HepG2 (cell line): ENCODE data around the gene CACNG4. TPM values are rescaled to one million over a fixed set of nuclear protein-coding genes. Genes with fewer than 3 reads are reported as not detected.

ENCODE experiments used
- ATAC-seq: fragments of 200-7000 bp; cut with Tn5 transposase; 3 replicates; pipeline ENCODE4 v1.9.1; 2020; ENCODE audit warnings: mild to moderate bottlenecking, moderate library complexity
- BruUV-seq: library from RNA; stranded (reverse); fragments of 400-500 nt; replicated peaks from 2 replicates; lab custom pipeline; 2021; lab: Mats Ljungman, UMichigan
- CTCF ChIA-PET: fragments of 300-600 bp; formaldehyde crosslinking; extraction: SDS; loops from one replicate; lab custom pipeline; 2021; ENCODE audit warnings: low total read pairs, inconsistent platforms, low intra/inter-chr PET ratio; lab: Yijun Ruan, JAX
- POLR2A ChIA-PET: fragments of 350-600 bp; sonication (Branson Sonifier 250); formaldehyde crosslinking; loops from one replicate; lab custom pipeline; 2020; ENCODE audit warnings: antibody characterized with exemption, inconsistent platforms; lab: Yijun Ruan, JAX
- DNase-seq: peaks from one replicate; pipeline ENCODE4 v3.0.0-alpha.2; 2015; ENCODE audit warnings: low spot score
- FAIRE-seq: peaks from 3 replicates; lab custom pipeline; 2011; peaks lifted over from hg19 to GRCh38; lab: Jason Lieb, UNC
- H2AFZ ChIP-seq: one replicate; pipeline ENCODE4 v1.6.1; 2011; ENCODE audit warnings: low read length, inconsistent platforms
- H3K27ac ChIP-seq: fragments of 300-600 bp; 3 replicates; pipeline ENCODE4 v1.8.0; 2011; ENCODE audit warnings: mixed run types, mild to moderate bottlenecking, mixed read lengths, low read length, inconsistent platforms; ENCODE audit not compliant: insufficient read depth; ENCODE audit errors: extremely low read length
- H3K27me3 ChIP-seq, 2 experiments: fragments of 200-600 bp in 1 of 2; 2 replicates in 1 of 2; 3 replicates in 1 of 2; pipeline versions ENCODE4 v1.6.0 to v1.8.0; 2011; ENCODE audit warnings: low read length in 2 of 2, mild to moderate bottlenecking in 2 of 2, moderate library complexity in 2 of 2, inconsistent platforms in 1 of 2; ENCODE audit not compliant: insufficient read depth in 2 of 2, control insufficient read depth in 1 of 2
- H3K36me3 ChIP-seq, 2 experiments: fragments of 200-600 bp in 1 of 2; replicated peaks in 1 of 2; 2 replicates in 1 of 2; 3 replicates in 1 of 2; pipeline versions ENCODE4 v1.5.1 to v1.8.0; 2011; ENCODE audit warnings: low read length in 2 of 2, inconsistent platforms in 1 of 2; ENCODE audit not compliant: insufficient read depth in 2 of 2, control insufficient read depth in 1 of 2
- H3K4me1 ChIP-seq: 2 replicates; pipeline ENCODE4 v1.5.1; 2012; ENCODE audit warnings: low read length, inconsistent platforms; ENCODE audit not compliant: insufficient read depth
- H3K4me2 ChIP-seq: 2 replicates; pipeline ENCODE4 v1.6.0; 2011; ENCODE audit warnings: low read depth, low read length, inconsistent platforms
- H3K4me3 ChIP-seq, 3 experiments: fragments of 200-600 bp in 1 of 3; sonication (generic), shearing (Covaris generic) in 1 of 3; replicated peaks in 1 of 3; 2 replicates each; pipeline ENCODE4 v1.5.1; 2011 to 2016; ENCODE audit warnings: low read length in 3 of 3, inconsistent platforms in 2 of 3, low read depth in 2 of 3, mild to moderate bottlenecking in 2 of 3, control low read depth in 1 of 3, mixed read lengths in 1 of 3; ENCODE audit not compliant: insufficient read depth in 1 of 3
- H3K79me2 ChIP-seq: one replicate; pipeline ENCODE4 v1.6.1; 2011; ENCODE audit warnings: low read length, inconsistent platforms; ENCODE audit not compliant: insufficient read depth
- H3K9ac ChIP-seq: 2 replicates; pipeline ENCODE4 v1.6.0; 2011; ENCODE audit warnings: mild to moderate bottlenecking, low read depth, low read length, inconsistent platforms; ENCODE audit not compliant: insufficient read depth
- H3K9me3 ChIP-seq: 2 replicates; pipeline ENCODE4 v1.5.1; 2012; ENCODE audit warnings: mild to moderate bottlenecking, low read length
- H4K20me1 ChIP-seq: 2 replicates; pipeline ENCODE4 v1.6.0; 2011; ENCODE audit warnings: inconsistent platforms, mild to moderate bottlenecking, low read length, moderate library complexity; ENCODE audit not compliant: insufficient read depth
- BRCA1 ChIP-seq: sonication (generic); formaldehyde crosslinking; IDR thresholded peaks from 2 replicates; pipeline ENCODE4 v1.4.0; 2020; ENCODE audit warnings: missing genetic modification reagents
- HNRNPK ChIP-seq: fragments of 200-400 bp; formaldehyde crosslinking; IDR thresholded peaks from 2 replicates; pipeline ENCODE4 v1.6.1; 2018; ENCODE audit warnings: low read length, low read depth, moderate library complexity, mild to moderate bottlenecking; ENCODE audit not compliant: poor library complexity, severe bottlenecking
- KMT2B ChIP-seq: IDR thresholded peaks from 2 replicates; pipeline ENCODE4 v1.6.1; 2016; ENCODE audit warnings: missing genetic modification reagents, missing compliant biosample characterization
- NCOA5 ChIP-seq: sonication (generic); formaldehyde crosslinking; IDR thresholded peaks from 2 replicates; pipeline ENCODE4 v1.4.0; 2020; ENCODE audit warnings: missing genetic modification reagents
- PITX1 ChIP-seq: sonication (generic); formaldehyde crosslinking; IDR thresholded peaks from 2 replicates; pipeline ENCODE4 v1.5.1; 2020; ENCODE audit warnings: mild to moderate bottlenecking, missing genetic modification reagents
- SRSF4 ChIP-seq: fragments of 200-400 bp; formaldehyde crosslinking; IDR thresholded peaks from one replicate; pipeline ENCODE4 v1.6.1; 2018; ENCODE audit warnings: mild to moderate bottlenecking, low read depth, low read length, moderate library complexity; ENCODE audit not compliant: poor library complexity, severe bottlenecking
- SYNCRIP ChIP-seq: fragments of 200-400 bp; formaldehyde crosslinking; IDR thresholded peaks from 2 replicates; pipeline ENCODE4 v1.6.1; 2018; ENCODE audit warnings: mild to moderate bottlenecking, low read depth, low read length; ENCODE audit not compliant: insufficient read depth
- THRA ChIP-seq: sonication (generic); formaldehyde crosslinking; IDR thresholded peaks from 2 replicates; pipeline ENCODE4 v1.4.0; 2020; ENCODE audit warnings: missing genetic modification reagents, borderline replicate concordance
- ZBTB42 ChIP-seq: sonication (generic); formaldehyde crosslinking; IDR thresholded peaks from 2 replicates; pipeline ENCODE4 v1.5.0; 2020; ENCODE audit warnings: mild to moderate bottlenecking, missing genetic modification reagents
- ZNF329 ChIP-seq: sonication (generic); formaldehyde crosslinking; IDR thresholded peaks from 2 replicates; pipeline ENCODE4 v1.9.0; 2021; ENCODE audit warnings: low read depth, mild to moderate bottlenecking, missing genetic modification reagents
- ZNF567 ChIP-seq: sonication (generic); formaldehyde crosslinking; IDR thresholded peaks from 2 replicates; pipeline ENCODE4 v1.8.1; 2023; ENCODE audit warnings: mild to moderate bottlenecking, missing genetic modification reagents, borderline replicate concordance
- ZNF577 ChIP-seq: sonication (generic); formaldehyde crosslinking; IDR thresholded peaks from 2 replicates; pipeline ENCODE4 v1.4.0; 2020; ENCODE audit warnings: mild to moderate bottlenecking, low read depth, missing genetic modification reagents, borderline replicate concordance
- WGBS: methylation state at CpG from one replicate; pipeline ENCODE4 v1.1.6; 2017; ENCODE audit warnings: low lambda C conversion rate; 5-methylcytosine and 5-hydroxymethylcytosine counted together
- in situ Hi-C: cut with HindIII; loops from 2 replicates; pipeline ENCODE4 v1.10.0; 2017; ENCODE audit warnings: low pct_unique_long_range_greater_than_20kb; ENCODE audit not compliant: extremely low pct_ligation_motif_present
- intact Hi-C: fragments of 100-400 bp; cut with micrococcal nuclease; formaldehyde crosslinking; loops from one replicate; pipeline ENCODE4 v1.10.0; 2022; ENCODE audit not compliant: unreplicated experiment
- polyA plus RNA-seq, 8 experiments: library from polyadenylated mRNA; depleted of rRNA in 3 of 8; stranded (reverse) in 7 of 8; unstranded in 1 of 8; fragments of >200 nt; fragmentation: Illumina TruSeq in 4 of 8; extraction: Trizol in 4 of 8; gene quantifications; 2 replicates each; pipeline versions ENCODE4 v1.2.1 to v1.2.3, GENCODE V29; 2011 to 2016; ENCODE audit warnings: low read depth in 4 of 8, missing spikeins in 1 of 8, mixed read lengths in 1 of 8; ENCODE audit not compliant: insufficient read depth in 1 of 8
- total RNA-seq, 5 experiments: library from RNA; depleted of rRNA; stranded (reverse); fragments of >200 nt; fragmentation: Illumina TruSeq; extraction: Trizol; gene quantifications; 2 replicates each; pipeline ENCODE4 v1.2.3, GENCODE V29; 2016; ENCODE audit warnings: low read depth in 1 of 5

Gene CACNG4
- total and polyA plus RNA-seq, 2 of the 13 experiments (the other 11 are each of a cell fraction or from before 2014, with no cell fraction given) = 0.09 TPM

DNA sequence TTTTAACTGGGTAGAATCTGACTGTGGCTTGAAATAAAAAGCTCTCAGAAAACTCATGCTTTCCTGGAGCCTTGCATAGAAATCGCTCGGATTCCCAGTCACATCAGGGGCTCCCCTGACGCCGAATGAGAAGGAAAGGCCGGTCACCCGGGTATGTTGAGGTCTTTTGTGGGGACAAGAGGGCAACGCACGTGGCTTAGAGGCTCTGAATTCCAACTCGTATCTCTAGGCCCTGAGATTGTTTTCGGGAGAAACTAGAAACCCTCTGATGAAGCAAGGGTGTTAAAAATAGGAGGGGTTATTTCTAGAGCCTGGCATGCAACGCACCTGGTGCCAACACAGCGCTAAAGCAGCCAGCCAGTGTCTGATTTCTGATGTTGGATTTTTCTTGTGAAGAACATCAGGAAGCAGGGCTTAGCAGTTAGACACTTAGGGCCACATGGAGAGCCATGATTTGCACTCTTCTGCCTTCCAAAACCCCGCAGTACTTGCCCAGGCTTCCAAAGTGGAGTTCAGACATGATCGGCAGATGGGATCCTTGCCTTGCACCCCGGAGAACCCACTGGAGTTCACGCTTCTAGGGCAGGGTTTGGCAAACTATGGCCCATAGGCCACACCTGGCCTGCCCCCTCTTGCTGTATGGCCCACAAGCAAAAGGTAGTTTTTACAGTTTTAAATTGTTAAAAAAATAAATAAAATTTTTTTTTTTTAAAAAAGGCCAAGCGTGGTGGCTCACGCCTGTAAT is 92.4 kb downstream of the CACNG4 start:
- no TSS peak for BruUV-seq
- DNase-seq (no peak), FAIRE-seq (no peak), ATAC-seq (no peak)
- no peaks in the 10 kb centered on the region for H3K4me1 ChIP-seq
- no peak overlapping the region for H3K27ac ChIP-seq
- H2AFZ ChIP-seq = no peak overlapping the region
- WGBS = 61% methylated on average over 18 of the region's 18 CpGs
- H3K27me3 ChIP-seq = peaks cover 5 to 25% of the 10 kb centered on the region in 2 experiments; a peak in 3 of 5 replicates
- in situ Hi-C loops (no loop called here), intact Hi-C loops (no loop called here)
- H3K4me3 ChIP-seq = no peak overlapping the region
- TF ChIP-seq PITX1 (no peak), ZNF577 (CRISPR knock-in tag) (no peak), BRCA1 (CRISPR knock-in tag) (no peak), KMT2B (CRISPR knock-in tag) (no peak), SYNCRIP (no peak), ZNF329 (CRISPR knock-in tag) (no peak), ZNF567 (CRISPR knock-in tag) (no peak), HNRNPK (no peak), NCOA5 (CRISPR knock-in tag) (no peak), ZBTB42 (CRISPR knock-in tag) (no peak), THRA (CRISPR knock-in tag) (no peak), SRSF4 (no peak)
- no peak overlapping the region for H3K9ac ChIP-seq
- no peaks in the 10 kb centered on the region for H3K36me3 ChIP-seq
- H3K9me3 ChIP-seq = no peaks in the 10 kb centered on the region
- CTCF ChIA-PET = no interaction called here
- H3K4me2 ChIP-seq = no peak overlapping the region
- POLR2A ChIA-PET = no interaction called here
- no peaks in the 10 kb centered on the region for H4K20me1 ChIP-seq
- H3K79me2 ChIP-seq = no peaks in the 10 kb centered on the region
